Lower leg skin (tissue), 4 donors: ENCODE measurements around the gene DAD1. TPM values are rescaled to one million over a fixed set of nuclear protein-coding genes. Genes with fewer than 3 reads are reported as not detected.

Experiments used
- DNase-seq, 2 donors: peaks; one replicate each; pipeline ENCODE4 v3.0.0-alpha.2; 2019; ENCODE audit warnings: low spot score in 2 of 2
- H3K4me3 ChIP-seq: fragments of 200-600 bp; sonication (generic); 2 replicates; pipeline ENCODE4 v1.5.1; 2017; ENCODE audit warnings: mild to moderate bottlenecking, low read depth; ENCODE audit not compliant: poor library complexity, severe bottlenecking
- CTCF ChIP-seq, 3 donors: fragments of 450-650 bp; IDR thresholded peaks; one replicate each; pipeline ENCODE4 v1.5.1; 2016; ENCODE audit warnings: antibody characterized with exemption in 3 of 3, mild to moderate bottlenecking in 3 of 3, moderate library complexity in 2 of 3
- POLR2A ChIP-seq, 2 donors: fragments of 450-650 bp; IDR thresholded peaks; one replicate each; pipeline ENCODE4 v1.6.1; 2016 to 2017; ENCODE audit warnings: antibody characterized with exemption in 2 of 2, mild to moderate bottlenecking in 1 of 2, moderate library complexity in 1 of 2
- WGBS, 2 donors: methylation state at CpG; one replicate each; pipeline ENCODE4 v1.1.5; 2018; 5-methylcytosine and 5-hydroxymethylcytosine counted together
- intact Hi-C: fragments of 100-400 bp; cut with DNase I; formaldehyde crosslinking; loops from one replicate; pipeline ENCODE4 v1.15.0; 2023; ENCODE audit warnings: low total_unique reads
- total RNA-seq, 4 donors: library from RNA; depleted of rRNA; stranded (reverse); fragments of >200 nt; gene quantifications; one replicate each; pipeline ENCODE4 v1.1.0, GENCODE V29; 2016

Gene DAD1
- total RNA-seq, 4 donors from 2014 or later: 103 to 131 (median 124) TPM

- WGBS, 2 donors: 81 to 89% methylated on average over 5 of the region's 5 CpGs
- DNase-seq: no peak
- TF ChIP-seq POLR2A (IDR thresholded peaks at IDR 0.05) (no peak), CTCF (IDR thresholded peaks at IDR 0.05) (no peak)
- intact Hi-C loops: no loop called here
- no peak overlapping the region for H3K4me3 ChIP-seq
Measured at GRCh38 chr14:22601996-22602395, 13.0 kb upstream of the DAD1 start.

- H3K4me3 ChIP-seq: no peak overlapping the region
- intact Hi-C loops: no loop called here
- TF ChIP-seq CTCF (IDR thresholded peaks at IDR 0.05) (no peak), POLR2A (IDR thresholded peaks at IDR 0.05) (no peak)
- 86 to 95% methylated on average over 2 of the region's 2 CpGs for WGBS, 2 donors
- no peak for DNase-seq
Measured at GRCh38 chr14:22601456-22601855, 12.4 kb upstream of the DAD1 start.

GRCh38 chr14:22600027-22600426 lies 11.0 kb upstream of the DAD1 start:
- DNase-seq: no peak
- intact Hi-C loops: no loop called here
- no peak for TF ChIP-seq CTCF (IDR thresholded peaks at IDR 0.05)
- no peak for TF ChIP-seq POLR2A (IDR thresholded peaks at IDR 0.05)
- H3K4me3 ChIP-seq: no peak overlapping the region

- TF ChIP-seq POLR2A (IDR thresholded peaks at IDR 0.05): no peak
- no peak for TF ChIP-seq CTCF (IDR thresholded peaks at IDR 0.05)
- H3K4me3 ChIP-seq: no peak overlapping the region
- intact Hi-C loops: no loop called here
- 82 to 93% methylated on average over 3 of the region's 3 CpGs for WGBS, 2 donors
- no peak for DNase-seq
Measured at GRCh38 chr14:22599349-22599748, 10.3 kb upstream of the DAD1 start.

- intact Hi-C loops: no loop called here
- H3K4me3 ChIP-seq: peak overlapping the region; percentile 71
- no peak for DNase-seq
- 1 to 2% methylated on average over 5 of the region's 5 CpGs for WGBS, 2 donors
- TF ChIP-seq CTCF (IDR thresholded peaks at IDR 0.05): no peak
- TF ChIP-seq POLR2A (IDR thresholded peaks at IDR 0.05): no peak
Measured at GRCh38 chr14:22598896-22599244, 9.8 kb upstream of the DAD1 start.

GRCh38 chr14:22598099-22598895 lies 9.3 kb upstream of the DAD1 start, which contains the start of gene ABHD4:
Gene ABHD4 (plus strand): TSS chr14:22598300. CDS start chr14:22598307, 7 bp downstream.
- TF ChIP-seq CTCF (IDR thresholded peaks at IDR 0.05) (peak in 1 of 3 donors; percentile 8), POLR2A (IDR thresholded peaks at IDR 0.05) (no peak)
- intact Hi-C loops: no loop called here
- DNase-seq: peak; percentile 79 to 97
- H3K4me3 ChIP-seq: peak within 1 kb of the TSS; percentile 71
- WGBS, 2 donors: 1% methylated on average over 38 to 47 of the region's 49 CpGs
